Measurements from ENCODE around the gene LVRN.

GRCh38 chr5:115995351-115995750, 33.1 kb downstream of the LVRN start:
- TF ChIP-seq CTCF (IDR thresholded peaks at IDR 0.05) (no peak), POLR2A (IDR thresholded peaks at IDR 0.05) (no peak)
